Ishikawa (cell line): ENCODE measurements around the gene NCK1.

Source experiments
- CEBPB ChIP-seq: IDR thresholded peaks from 2 replicates; pipeline ENCODE4 v1.6.1; 2012
- CREB1 ChIP-seq: IDR thresholded peaks from 2 replicates; pipeline ENCODE4 v1.6.1; 2012; ENCODE audit warnings: low read depth
- EP300 ChIP-seq: IDR thresholded peaks from 2 replicates; pipeline ENCODE4 v1.6.1; 2012; ENCODE audit warnings: borderline replicate concordance
- FOXM1 ChIP-seq: IDR thresholded peaks from 2 replicates; pipeline ENCODE4 v1.6.1; 2012; ENCODE audit warnings: low read depth, borderline replicate concordance
- RAD21 ChIP-seq: IDR thresholded peaks from 2 replicates; pipeline ENCODE4 v1.6.1; 2012; ENCODE audit warnings: low read depth
- TAF1 ChIP-seq: IDR thresholded peaks from 2 replicates; pipeline ENCODE4 v1.6.1; 2012; ENCODE audit warnings: low read depth, mild to moderate bottlenecking
- TCF12 ChIP-seq: IDR thresholded peaks from 2 replicates; pipeline ENCODE4 v1.6.1; 2012; ENCODE audit warnings: low read depth
- TEAD4 ChIP-seq: IDR thresholded peaks from 2 replicates; pipeline ENCODE4 v1.6.1; 2012
- ZBTB7A ChIP-seq: IDR thresholded peaks from 2 replicates; pipeline ENCODE4 v1.6.1; 2012; ENCODE audit warnings: low read depth
- TF ChIP-seq, protein P1 (sequence below): IDR thresholded peaks from 2 replicates; pipeline ENCODE4 v1.6.1; 2012
- TF ChIP-seq, protein P2 (sequence below): IDR thresholded peaks from 2 replicates; pipeline ENCODE4 v1.6.1; 2012
- TF ChIP-seq, protein P3 (sequence below): IDR thresholded peaks from 2 replicates; pipeline ENCODE4 v1.6.1; 2012; ENCODE audit warnings: low read depth, mild to moderate bottlenecking

DNA sequence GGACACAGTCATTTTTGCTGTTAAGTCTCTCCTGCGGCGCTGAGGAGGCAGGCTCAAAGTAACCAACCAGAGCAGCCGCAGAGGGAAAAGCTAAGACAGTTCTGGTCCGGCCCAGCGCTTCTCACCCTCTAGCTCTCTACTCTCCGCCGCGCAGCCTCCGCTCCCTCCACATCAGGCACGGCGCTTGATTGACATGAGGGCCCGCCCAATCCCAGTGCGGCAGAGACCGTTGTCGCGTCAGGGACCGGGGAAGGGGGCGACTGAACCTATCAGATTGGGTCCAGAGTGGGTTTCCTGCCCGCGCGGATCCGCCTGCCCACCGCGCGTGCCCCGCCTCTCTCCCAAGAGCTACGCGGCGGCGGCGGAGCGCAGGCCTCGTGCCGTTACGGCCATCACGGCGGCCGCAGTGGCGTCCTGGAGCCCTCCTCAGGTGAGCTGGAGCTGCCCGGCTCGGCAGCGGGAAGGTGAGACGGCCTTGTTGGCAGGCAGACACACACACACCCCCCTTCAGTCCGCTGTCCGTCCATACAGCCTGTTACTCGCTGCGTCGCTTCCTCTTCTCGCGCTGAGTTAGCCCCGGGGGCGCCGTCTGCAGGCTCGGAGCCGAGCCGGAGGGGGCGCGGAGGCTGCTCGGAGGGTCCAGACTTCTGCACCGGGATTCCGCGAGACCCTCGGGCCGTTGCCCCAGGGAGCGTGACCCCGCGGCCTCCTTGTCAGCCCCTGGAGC lies at the start of gene NCK1:
- TF ChIP-seq FOXM1: no peak
- no peak; the same call in 1 of the 2 replicates for TF ChIP-seq EP300
- TF ChIP-seq TAF1: peak; percentile 81
- no peak; the same call in 1 of the 2 replicates for TF ChIP-seq TEAD4
- TF ChIP-seq, protein P1, sequence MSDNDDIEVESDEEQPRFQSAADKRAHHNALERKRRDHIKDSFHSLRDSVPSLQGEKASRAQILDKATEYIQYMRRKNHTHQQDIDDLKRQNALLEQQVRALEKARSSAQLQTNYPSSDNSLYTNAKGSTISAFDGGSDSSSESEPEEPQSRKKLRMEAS: peak; percentile 98
- TF ChIP-seq TCF12: peak; percentile 64; the same call in 1 of the 2 replicates
- TF ChIP-seq, protein P2, sequence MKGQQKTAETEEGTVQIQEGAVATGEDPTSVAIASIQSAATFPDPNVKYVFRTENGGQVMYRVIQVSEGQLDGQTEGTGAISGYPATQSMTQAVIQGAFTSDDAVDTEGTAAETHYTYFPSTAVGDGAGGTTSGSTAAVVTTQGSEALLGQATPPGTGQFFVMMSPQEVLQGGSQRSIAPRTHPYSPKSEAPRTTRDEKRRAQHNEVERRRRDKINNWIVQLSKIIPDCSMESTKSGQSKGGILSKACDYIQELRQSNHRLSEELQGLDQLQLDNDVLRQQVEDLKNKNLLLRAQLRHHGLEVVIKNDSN: peak; percentile 42
- TF ChIP-seq CEBPB: no peak; the same call in 1 of the 2 replicates
- peak; percentile 18; the same call in 1 of the 2 replicates for TF ChIP-seq RAD21
- TF ChIP-seq ZBTB7A: no peak
- TF ChIP-seq, protein P3, sequence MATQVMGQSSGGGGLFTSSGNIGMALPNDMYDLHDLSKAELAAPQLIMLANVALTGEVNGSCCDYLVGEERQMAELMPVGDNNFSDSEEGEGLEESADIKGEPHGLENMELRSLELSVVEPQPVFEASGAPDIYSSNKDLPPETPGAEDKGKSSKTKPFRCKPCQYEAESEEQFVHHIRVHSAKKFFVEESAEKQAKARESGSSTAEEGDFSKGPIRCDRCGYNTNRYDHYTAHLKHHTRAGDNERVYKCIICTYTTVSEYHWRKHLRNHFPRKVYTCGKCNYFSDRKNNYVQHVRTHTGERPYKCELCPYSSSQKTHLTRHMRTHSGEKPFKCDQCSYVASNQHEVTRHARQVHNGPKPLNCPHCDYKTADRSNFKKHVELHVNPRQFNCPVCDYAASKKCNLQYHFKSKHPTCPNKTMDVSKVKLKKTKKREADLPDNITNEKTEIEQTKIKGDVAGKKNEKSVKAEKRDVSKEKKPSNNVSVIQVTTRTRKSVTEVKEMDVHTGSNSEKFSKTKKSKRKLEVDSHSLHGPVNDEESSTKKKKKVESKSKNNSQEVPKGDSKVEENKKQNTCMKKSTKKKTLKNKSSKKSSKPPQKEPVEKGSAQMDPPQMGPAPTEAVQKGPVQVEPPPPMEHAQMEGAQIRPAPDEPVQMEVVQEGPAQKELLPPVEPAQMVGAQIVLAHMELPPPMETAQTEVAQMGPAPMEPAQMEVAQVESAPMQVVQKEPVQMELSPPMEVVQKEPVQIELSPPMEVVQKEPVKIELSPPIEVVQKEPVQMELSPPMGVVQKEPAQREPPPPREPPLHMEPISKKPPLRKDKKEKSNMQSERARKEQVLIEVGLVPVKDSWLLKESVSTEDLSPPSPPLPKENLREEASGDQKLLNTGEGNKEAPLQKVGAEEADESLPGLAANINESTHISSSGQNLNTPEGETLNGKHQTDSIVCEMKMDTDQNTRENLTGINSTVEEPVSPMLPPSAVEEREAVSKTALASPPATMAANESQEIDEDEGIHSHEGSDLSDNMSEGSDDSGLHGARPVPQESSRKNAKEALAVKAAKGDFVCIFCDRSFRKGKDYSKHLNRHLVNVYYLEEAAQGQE: no peak
- TF ChIP-seq CREB1: peak; percentile 70
